SKM-1 (cell line): ENCODE data around the gene MS4A10.
"Not testable (repeated sequence)": the region's sequence is repeated elsewhere in the genome, so short reads cannot be mapped to it uniquely, and the experiment has no call there.

Experiments
- DNase-seq: peaks from one replicate; lab custom pipeline; 2025; ENCODE audit not compliant: unreplicated experiment; lab: John Stamatoyannopoulos, UW

MS4A10 gene

GRCh38 chr11:60821827-60822599, 36.9 kb downstream of the MS4A10 start:
- DNase-seq = no peak

DNA sequence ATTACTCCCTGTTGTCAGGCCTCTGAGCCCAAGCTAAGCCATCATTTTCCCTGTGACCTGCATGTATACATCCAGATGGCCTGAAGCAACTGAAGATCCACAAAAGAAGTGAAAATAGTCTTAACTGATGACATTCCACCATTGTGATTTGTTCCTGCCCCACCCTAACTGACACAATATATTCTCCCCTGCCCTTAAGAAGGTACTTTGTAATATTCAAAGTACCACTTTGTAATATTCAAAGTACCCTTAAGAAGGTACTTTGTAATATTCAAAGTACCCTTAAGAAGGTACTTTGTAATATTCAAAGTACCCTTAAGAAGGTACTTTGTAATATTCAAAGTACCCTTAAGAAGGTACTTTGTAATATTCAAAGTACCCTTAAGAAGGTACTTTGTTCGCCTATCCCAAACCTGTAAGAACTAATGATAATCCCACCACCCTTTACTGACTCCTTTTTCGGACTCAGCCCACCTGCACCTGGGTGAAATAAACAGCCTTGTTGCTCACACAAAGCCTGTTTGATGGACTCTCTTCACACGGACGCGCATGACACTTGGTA, 38.7 kb downstream of the MS4A10 start:
- not testable (repeated sequence) for DNase-seq

DNA sequence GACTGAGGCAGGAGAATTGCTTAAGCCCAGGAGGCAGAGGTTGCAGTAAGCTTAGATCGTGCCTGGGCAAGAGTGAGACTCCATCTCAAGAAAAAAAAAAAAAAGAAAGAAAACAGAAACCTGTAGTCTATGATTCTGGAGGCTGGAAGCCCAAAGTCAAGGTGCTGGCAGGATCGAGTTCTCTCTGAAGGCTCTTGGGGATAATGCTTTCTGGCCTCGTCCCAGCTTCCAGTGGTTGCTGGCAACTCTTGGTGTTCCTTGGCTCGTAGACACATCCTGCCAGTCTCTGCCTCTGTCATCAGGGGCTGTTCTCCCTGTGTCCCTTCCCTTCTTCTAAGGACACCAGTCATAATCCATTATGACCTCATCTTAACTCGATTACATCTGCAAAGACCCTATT, 40.0 kb downstream of the MS4A10 start:
- DNase-seq = no peak

DNA sequence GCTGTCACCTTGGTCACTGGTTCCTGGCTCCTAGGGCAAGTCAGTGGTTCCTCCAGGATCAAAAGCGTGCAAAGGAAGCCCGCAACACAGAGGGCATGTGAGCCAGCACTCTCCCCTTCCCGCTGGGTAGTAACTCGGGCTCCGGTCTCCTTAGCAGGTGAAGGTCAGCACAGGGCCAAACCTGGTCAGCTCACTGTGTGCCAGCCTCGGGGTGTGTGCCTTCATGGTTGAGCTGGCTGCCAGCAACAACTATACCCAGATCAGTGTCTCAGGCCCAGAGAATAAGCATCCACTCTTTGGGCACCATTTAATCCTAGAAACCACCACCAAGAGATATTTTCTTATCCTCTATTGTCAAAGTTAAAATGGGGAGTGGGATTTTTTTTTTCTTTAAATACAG, 40.7 kb downstream of the MS4A10 start:
- DNase-seq = no peak

- no peak for DNase-seq
These were observed 45.5 kb downstream of the MS4A10 start for GRCh38 chr11:60830478-60831142.

- DNase-seq = peak; percentile 10
These were observed 46.0 kb downstream of the MS4A10 start for GRCh38 chr11:60831143-60831500.

- DNase-seq = no peak
These were observed 46.5 kb downstream of the MS4A10 start for GRCh38 chr11:60831501-60832079.

GRCh38 chr11:60834742-60835533, 49.8 kb downstream of the MS4A10 start:
- no peak for DNase-seq

DNA sequence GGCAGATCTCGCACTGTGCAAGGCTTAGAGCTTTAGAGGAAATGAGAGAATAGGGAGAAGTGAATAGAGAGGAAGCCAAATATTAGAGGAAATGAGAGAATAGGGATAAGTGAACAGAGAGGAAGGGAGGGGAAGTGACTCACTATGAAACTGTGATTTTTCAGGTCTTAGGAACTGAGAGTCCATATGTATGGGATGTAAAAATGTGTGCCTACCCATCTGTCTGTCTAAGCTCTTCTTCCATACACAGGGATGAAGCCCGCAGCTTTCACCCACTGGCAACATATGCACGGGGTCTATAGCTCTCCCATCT, 50.4 kb downstream of the MS4A10 start:
- no peak for DNase-seq

DNA sequence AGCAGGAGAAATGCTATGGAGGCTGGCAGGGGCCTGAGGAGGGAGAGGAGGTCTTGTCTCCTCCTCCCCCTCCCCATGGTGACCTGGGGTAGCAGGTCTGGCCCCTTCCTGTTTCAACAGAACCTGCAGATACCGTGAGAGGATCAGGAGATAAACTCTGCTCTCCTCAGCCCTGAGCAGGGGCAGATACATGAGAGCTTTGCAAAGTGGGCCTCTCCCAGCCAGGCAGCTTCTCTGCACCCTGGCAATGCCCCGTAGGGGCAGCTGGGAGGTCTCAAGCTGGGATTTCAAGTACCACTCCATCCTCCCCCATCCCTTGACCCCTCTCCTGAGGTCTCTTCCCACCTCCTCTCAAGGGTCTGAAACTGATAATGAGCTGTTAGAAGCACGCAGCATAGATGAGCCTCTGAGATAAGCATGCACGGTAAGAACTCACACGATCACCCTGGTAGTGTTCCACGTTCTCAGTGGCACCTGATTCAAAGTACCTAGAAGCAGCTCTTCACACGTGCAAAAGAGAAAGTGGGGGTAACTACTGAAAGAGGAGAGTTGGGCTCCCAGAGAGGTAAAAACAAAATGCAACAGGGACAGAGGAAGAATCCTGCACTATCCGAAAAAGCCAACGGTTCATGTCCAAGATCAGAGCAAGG, 51.9 kb downstream of the MS4A10 start:
- DNase-seq = no peak

DNA sequence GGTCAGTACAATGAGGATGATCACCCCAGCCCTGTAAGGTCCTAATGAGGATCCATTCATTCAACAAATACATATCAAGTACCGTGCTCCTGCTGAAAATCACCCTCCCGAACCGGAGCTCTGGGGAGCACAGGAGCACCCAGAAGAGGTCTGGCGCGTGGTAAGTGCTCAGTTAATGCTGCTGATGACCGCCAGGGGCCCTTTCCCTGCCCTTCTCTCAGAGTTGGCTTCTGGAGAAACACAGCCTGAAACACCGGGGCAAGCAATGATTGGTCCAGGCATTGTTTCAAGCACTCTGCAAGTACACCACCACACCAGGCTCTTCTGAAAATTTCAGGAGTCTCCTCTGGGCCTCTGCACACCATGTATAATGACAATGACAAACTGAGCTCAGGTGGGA, 53.0 kb downstream of the MS4A10 start:
- no peak for DNase-seq

DNA sequence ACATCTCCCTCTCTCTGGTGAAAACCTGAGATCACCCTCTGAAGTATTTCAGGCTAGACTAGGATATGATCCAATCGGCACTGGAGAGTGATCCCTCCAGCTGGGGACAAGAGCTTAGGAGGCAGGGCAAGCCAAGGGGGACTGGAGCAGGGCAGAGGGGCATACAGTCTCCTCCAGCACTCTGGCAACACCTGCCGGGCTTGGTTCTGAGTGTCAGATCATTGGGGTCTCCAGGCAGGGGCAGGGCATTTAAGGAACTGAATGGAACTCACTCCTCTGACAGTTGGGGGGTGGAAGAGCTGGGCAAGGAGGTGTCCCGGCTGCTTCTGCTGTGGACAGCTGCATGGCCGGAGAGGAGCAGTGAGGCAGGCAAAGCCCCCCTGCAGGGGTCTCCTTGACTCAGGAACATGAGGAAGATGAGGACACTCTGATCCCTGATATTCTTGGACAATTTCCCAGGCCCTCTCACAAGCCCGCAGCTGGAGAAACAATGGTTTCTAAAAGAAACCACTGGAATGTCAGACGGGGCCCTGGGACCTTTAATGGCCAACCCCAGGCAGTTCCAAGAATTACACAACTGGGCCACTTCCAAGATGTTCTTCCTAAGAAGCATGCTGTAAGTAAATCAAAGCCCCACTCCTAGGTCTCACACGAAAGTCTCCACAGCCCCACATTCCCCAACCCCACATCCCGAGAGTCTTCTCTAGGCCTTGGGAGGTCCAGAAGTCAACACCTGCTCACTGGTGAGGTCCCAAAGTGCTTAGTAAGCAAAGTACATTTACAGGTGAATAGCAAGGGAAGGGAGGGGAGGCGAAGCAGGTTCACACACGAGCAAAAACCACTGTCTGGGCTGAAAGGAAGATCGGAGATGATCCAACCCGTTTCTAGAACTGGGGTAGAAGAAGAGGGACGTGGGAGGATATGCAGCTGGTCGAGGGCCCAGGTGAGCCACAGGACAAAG, 55.6 kb downstream of the MS4A10 start:
- no peak for DNase-seq

- peak; percentile 79 for DNase-seq
These were observed 56.9 kb downstream of the MS4A10 start, which contains the start of gene CCDC86 for GRCh38 chr11:60841797-60842667. Gene CCDC86, plus strand, starts transcription at chr11:60842113. Its CDS starts 12 bp downstream, at chr11:60842125.

- no peak for DNase-seq
These were observed 57.8 kb downstream of the MS4A10 start for GRCh38 chr11:60842668-60843600.

DNA sequence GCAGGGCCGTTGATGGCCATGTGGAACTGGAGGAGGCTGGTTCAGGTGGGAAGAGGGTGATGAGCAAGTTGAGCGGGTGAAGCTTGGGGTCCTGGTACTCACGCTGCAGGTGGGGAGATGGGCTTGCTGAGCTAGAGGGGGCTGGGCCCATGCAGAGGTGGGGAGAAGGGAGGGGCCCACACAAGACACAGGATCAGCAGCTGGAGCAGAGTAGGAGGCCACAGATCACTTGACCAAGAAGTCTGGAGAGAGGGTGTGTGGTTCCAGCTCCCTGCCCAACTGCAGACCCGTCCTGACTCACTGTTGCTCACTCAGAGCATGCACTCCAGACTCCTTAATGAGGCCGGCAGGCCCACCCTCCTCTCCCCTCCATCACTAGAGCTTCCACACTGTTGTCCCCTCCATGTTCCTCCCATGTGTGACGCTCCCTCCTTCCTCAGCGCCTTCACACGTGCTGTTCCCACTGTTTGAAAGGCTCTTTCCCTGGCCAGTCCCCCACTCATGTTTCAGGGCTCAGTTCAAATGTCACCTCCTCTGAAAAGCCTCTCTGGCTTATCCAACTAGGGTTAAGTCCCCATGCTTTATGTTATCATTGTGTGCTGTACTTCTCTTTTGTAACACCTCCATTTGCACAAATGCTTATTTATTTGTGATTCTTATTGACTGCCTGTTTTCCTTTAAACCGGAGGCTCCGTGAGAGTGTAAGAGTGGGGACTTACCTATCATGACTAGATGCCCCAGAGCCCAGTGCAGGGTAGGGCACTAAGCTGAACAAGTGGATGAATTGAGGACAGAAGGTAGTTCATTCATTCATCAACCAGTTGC, 59.1 kb downstream of the MS4A10 start:
- DNase-seq = no peak

GRCh38 chr11:60844870-60845221, 59.7 kb downstream of the MS4A10 start:
- DNase-seq = no peak

GRCh38 chr11:60845338-60845737, 60.2 kb downstream of the MS4A10 start:
- DNase-seq = no peak
